Small intestine (tissue), 7 donors: ENCODE measurements around the gene INSC. TPM values are rescaled to one million over a fixed set of nuclear protein-coding genes. Genes with fewer than 3 reads are reported as not detected.

Experiments
- DNase-seq, 2 donors: peaks; one replicate each; pipeline versions ENCODE4 v3.0.0 to v3.0.0-alpha.2; 2013
- FAIRE-seq: peaks from 2 replicates; lab custom pipeline; 2012; peaks lifted over from hg19 to GRCh38; lab: Jason Lieb, UNC
- H3K27ac ChIP-seq, 3 donors: one replicate each; pipeline ENCODE4 v1.5.1; 2013; ENCODE audit warnings: low read length in 2 of 3, mild to moderate bottlenecking in 2 of 3, control low read depth in 1 of 3, inconsistent platforms in 1 of 3, low read depth in 1 of 3, moderate library complexity in 1 of 3
- H3K27me3 ChIP-seq, 3 donors: one replicate each; pipeline ENCODE4 v1.6.1; 2013; ENCODE audit warnings: low read length in 3 of 3, inconsistent platforms in 1 of 3; ENCODE audit not compliant: control insufficient read depth in 3 of 3, insufficient read depth in 3 of 3
- H3K36me3 ChIP-seq, 3 donors: one replicate each; pipeline ENCODE4 v1.6.1; 2013; ENCODE audit warnings: low read length in 3 of 3, inconsistent platforms in 1 of 3, low read depth in 1 of 3, mild to moderate bottlenecking in 1 of 3, moderate library complexity in 1 of 3; ENCODE audit not compliant: control insufficient read depth in 3 of 3, insufficient read depth in 2 of 3
- H3K4me1 ChIP-seq, 3 donors: one replicate each; pipeline ENCODE4 v1.6.1; 2013; ENCODE audit warnings: low read length in 2 of 3, inconsistent platforms in 1 of 3, low read depth in 1 of 3, mild to moderate bottlenecking in 1 of 3, moderate library complexity in 1 of 3; ENCODE audit not compliant: control insufficient read depth in 3 of 3, insufficient read depth in 2 of 3
- H3K4me3 ChIP-seq, 3 donors: one replicate each; pipeline ENCODE4 v1.5.1; 2013; ENCODE audit warnings: low read length in 3 of 3, control low read depth in 1 of 3, inconsistent platforms in 1 of 3, low read depth in 1 of 3, mild to moderate bottlenecking in 1 of 3, moderate library complexity in 1 of 3
- H3K9me3 ChIP-seq, 2 donors: one replicate each; pipeline ENCODE4 v1.6.1; 2013; ENCODE audit warnings: low read depth in 1 of 2, low read length in 1 of 2; ENCODE audit not compliant: control insufficient read depth in 2 of 2, insufficient read depth in 1 of 2
- WGBS, 3 donors: extraction: QIAGEN DNeasy Blood & Tissue Kit; methylation state at CpG; one replicate each; pipeline ENCODE4 v1.1.7; 2013; 5-methylcytosine and 5-hydroxymethylcytosine counted together
- polyA plus RNA-seq, 4 donors: library from polyadenylated mRNA; stranded (reverse) in 3 of 4; unstranded in 1 of 4; fragments of 200-250 nt in 3 of 4; fragments of 120-200 nt in 1 of 4; gene quantifications; one replicate each; pipeline versions ENCODE4 v1.2.1 to v1.2.3, GENCODE V29; 2013
- donor health status: healthy with polysubstance abuse.
- donor health status: control.
- donor health status: control.
- donor health status: Bipolar disorder and iron deficiency.
- donor health status: healthy.

The INSC gene
- polyA plus RNA-seq, 4 donors, result 1.4 to 3.8 (median 1.9) TPM; not detected in 1

GRCh38 chr11:15159085-15159484 is 44.4 kb downstream of the INSC start:
- peaks cover 0 to 3% (median 0%) of the 10 kb centered on the region in 3 donors for H3K36me3 ChIP-seq
- 51 to 69% (median 64%) methylated on average over 2 of the region's 2 CpGs for WGBS, 3 donors
- peak overlapping the region in 1 of 3 donors; percentile 22 for H3K27ac ChIP-seq
- DNase-seq, result peak in 1 of 2 donors; percentile 6
- no peaks in the 10 kb centered on the region for H3K9me3 ChIP-seq
- no peak for FAIRE-seq
- H3K4me1 ChIP-seq, result peaks cover 0 to 2% (median 0%) of the 10 kb centered on the region in 3 donors
- no peak overlapping the region for H3K4me3 ChIP-seq
- H3K27me3 ChIP-seq, result no peaks in the 10 kb centered on the region

GRCh38 chr11:15161790-15162189 is 47.1 kb downstream of the INSC start:
- no peak for FAIRE-seq
- 42 to 69% (median 65%) methylated on average over 1 of the region's 1 CpG for WGBS, 3 donors
- Histone ChIP-seq H3K36me3 (peaks cover 0 to 3% (median 0%) of the 10 kb centered on the region in 3 donors), H3K4me3 (no peak overlapping the region), H3K4me1 (peaks cover 0 to 2% (median 0%) of the 10 kb centered on the region in 3 donors), H3K27ac (no peak overlapping the region), H3K27me3 (peaks cover 0 to 4% (median 0%) of the 10 kb centered on the region in 3 donors), H3K9me3 (no peaks in the 10 kb centered on the region)
- peak in 1 of 2 donors; percentile 21 for DNase-seq

GRCh38 chr11:15163136-15163535 is 48.4 kb downstream of the INSC start:
- DNase-seq, result no peak
- peaks cover 0 to 2% (median 0%) of the 10 kb centered on the region in 3 donors for H3K4me1 ChIP-seq
- no peaks in the 10 kb centered on the region for H3K9me3 ChIP-seq
- peaks cover 0 to 3% (median 0%) of the 10 kb centered on the region in 3 donors for H3K36me3 ChIP-seq
- no peak for FAIRE-seq
- no peak overlapping the region for H3K27ac ChIP-seq
- H3K4me3 ChIP-seq, result no peak overlapping the region
- H3K27me3 ChIP-seq, result peaks cover 0 to 4% (median 0%) of the 10 kb centered on the region in 3 donors

- no peak overlapping the region for H3K4me3 ChIP-seq
- DNase-seq, result no peak
- H3K36me3 ChIP-seq, result no peaks in the 10 kb centered on the region
- no peak overlapping the region for H3K27ac ChIP-seq
- no peaks in the 10 kb centered on the region for H3K4me1 ChIP-seq
- H3K27me3 ChIP-seq, result peaks cover 0 to 4% (median 0%) of the 10 kb centered on the region in 3 donors
- H3K9me3 ChIP-seq, result no peaks in the 10 kb centered on the region
- FAIRE-seq, result no peak
Measured at GRCh38 chr11:15166204-15166603, 51.5 kb downstream of the INSC start.

DNA sequence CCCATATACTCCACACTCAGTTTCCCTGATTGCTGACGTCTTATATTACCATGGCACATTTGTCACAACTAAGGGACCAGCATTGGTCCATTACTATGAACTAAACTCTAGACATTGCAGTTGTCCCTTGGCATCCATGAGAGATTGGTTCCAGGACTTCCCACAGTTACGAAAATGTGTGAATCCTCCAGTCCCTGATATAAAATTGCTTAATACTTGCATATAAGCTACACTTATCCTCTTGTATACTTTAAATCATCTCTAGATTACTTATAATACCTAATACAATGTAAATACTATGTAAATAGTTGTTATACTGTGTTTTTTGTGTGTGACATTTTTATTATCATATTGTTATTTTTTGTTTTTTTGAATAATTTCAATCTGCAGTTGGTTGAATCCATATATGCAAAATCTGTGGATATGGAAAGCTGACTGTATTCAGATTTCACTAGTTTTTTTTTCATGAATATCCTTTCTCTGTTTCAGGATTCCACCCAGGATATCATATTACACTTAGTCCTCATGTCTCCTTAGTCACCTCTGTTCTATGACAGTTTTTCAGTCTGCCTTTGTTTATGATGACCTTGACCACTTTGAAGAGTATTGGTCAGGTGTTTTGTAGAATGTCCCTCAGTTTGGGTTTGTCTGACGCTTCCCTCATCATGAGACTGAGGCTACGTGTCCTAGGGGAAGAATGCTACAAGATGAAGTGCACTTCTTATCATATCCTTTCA is 55.3 kb downstream of the INSC start:
- WGBS, 3 donors, result 77 to 84% (median 84%) methylated on average over 4 of the region's 4 CpGs
- FAIRE-seq, result no peak

GRCh38 chr11:15170698-15171097 is 56.0 kb downstream of the INSC start:
- no peak overlapping the region for H3K4me3 ChIP-seq
- FAIRE-seq, result no peak
- no peaks in the 10 kb centered on the region for H3K4me1 ChIP-seq
- 61 to 79% (median 63%) methylated on average over 3 of the region's 3 CpGs for WGBS, 3 donors
- H3K9me3 ChIP-seq, result no peaks in the 10 kb centered on the region
- H3K36me3 ChIP-seq, result no peaks in the 10 kb centered on the region
- no peak for DNase-seq
- H3K27me3 ChIP-seq, result peaks cover 0 to 6% (median 0%) of the 10 kb centered on the region in 3 donors
- no peak overlapping the region for H3K27ac ChIP-seq

More for the DNA sequence above, 55.3 kb downstream of the INSC start:
- peaks cover 0 to 6% (median 0%) of the 10 kb centered on the region in 3 donors for H3K27me3 ChIP-seq
- DNase-seq, result no peak
- H3K9me3 ChIP-seq, result no peaks in the 10 kb centered on the region
- no peak overlapping the region for H3K27ac ChIP-seq
- H3K4me1 ChIP-seq, result no peaks in the 10 kb centered on the region
- no peaks in the 10 kb centered on the region for H3K36me3 ChIP-seq
- H3K4me3 ChIP-seq, result no peak overlapping the region

GRCh38 chr11:15171956-15172355 is 57.2 kb downstream of the INSC start:
- no peaks in the 10 kb centered on the region for H3K4me1 ChIP-seq

DNA sequence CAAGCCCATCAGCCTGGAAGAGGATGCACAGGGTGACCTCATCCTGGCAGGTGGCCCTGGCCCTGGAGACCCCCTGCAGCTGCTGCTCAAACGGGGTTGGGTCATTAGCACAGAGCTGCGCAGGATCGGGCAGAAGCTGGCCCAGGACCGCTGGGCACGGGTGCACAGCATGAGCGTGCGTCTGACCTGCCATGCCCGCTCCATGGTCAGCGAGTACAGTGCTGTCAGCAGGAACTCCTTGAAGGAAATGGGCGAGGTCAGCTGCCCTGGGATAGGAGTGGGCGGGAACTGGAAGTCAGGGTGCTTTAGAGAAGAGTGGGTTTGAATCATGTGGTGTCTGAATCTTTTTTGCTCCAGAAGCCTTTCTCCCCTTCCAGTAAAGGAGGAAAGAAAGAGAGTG is 61.1 kb downstream of the INSC start:
- H3K27me3 ChIP-seq, result peaks cover 0 to 6% (median 0%) of the 10 kb centered on the region in 3 donors
- H3K27ac ChIP-seq, result no peak overlapping the region
- no peaks in the 10 kb centered on the region for H3K9me3 ChIP-seq
- FAIRE-seq, result no peak
- no peak for DNase-seq
- H3K36me3 ChIP-seq, result peaks cover 0 to 2% (median 0%) of the 10 kb centered on the region in 3 donors
- 78 to 83% (median 82%) methylated on average over 11 of the region's 11 CpGs for WGBS, 3 donors
- H3K4me1 ChIP-seq, result no peaks in the 10 kb centered on the region
- no peak overlapping the region for H3K4me3 ChIP-seq

More at GRCh38 chr11:15171956-15172355, 57.2 kb downstream of the INSC start:
- Histone ChIP-seq H3K9me3 (no peaks in the 10 kb centered on the region), H3K27me3 (peaks cover 0 to 6% (median 0%) of the 10 kb centered on the region in 3 donors), H3K4me3 (no peak overlapping the region), H3K36me3 (no peaks in the 10 kb centered on the region), H3K27ac (no peak overlapping the region)
- DNase-seq (no peak), FAIRE-seq (no peak)
- 74 to 85% (median 77%) methylated on average over 3 of the region's 3 CpGs for WGBS, 3 donors
